Stimulated activated CD4-positive, alpha-beta T cell treated with anti-CD3 and anti-CD28 coated beads, Interleukin-4, amount 100 ng/mL, for 4 hours (primary cell): ENCODE measurements around the gene ARHGEF39.

Experiments used
- DNase-seq, 2 experiments: peaks; one replicate each; pipeline ENCODE4 v3.0.0-alpha.2; 2020

Gene ARHGEF39

GRCh38 chr9:35674025-35674361 lies 9.0 kb upstream of the ARHGEF39 start:
- no peak for DNase-seq

GRCh38 chr9:35673132-35674024 lies 8.4 kb upstream of the ARHGEF39 start, which contains the start of gene CA9:
Gene CA9 (plus strand): TSS chr9:35673928. CDS start chr9:35673960, 32 bp downstream.
- DNase-seq: no peak

GRCh38 chr9:35669331-35670145 lies 4.5 kb upstream of the ARHGEF39 start:
- no peak for DNase-seq

GRCh38 chr9:35667939-35668338 lies 2.9 kb upstream of the ARHGEF39 start:
- no peak for DNase-seq

DNA sequence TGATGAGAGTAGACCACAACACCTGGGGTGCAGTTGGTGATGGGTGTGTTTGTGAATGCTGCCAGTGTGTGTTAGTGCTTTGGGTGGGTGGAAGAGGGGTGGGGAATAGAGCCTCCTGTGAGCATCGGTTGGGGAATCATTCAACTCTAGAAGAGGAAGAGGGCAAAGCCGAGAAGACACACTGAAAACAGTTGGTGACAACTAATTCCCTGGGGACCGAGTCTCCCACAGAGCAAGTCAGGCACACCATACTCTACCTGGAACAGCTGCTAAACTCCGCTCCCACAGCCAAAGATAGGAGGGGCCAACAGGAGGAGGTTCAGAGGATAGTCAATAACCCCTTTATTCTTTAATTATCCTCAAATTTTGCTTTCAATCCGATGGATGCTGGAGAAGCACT lies 1.6 kb upstream of the ARHGEF39 start:
- no peak for DNase-seq

- no peak for DNase-seq
Observed at GRCh38 chr9:35666045-35666444, 1.1 kb upstream of the ARHGEF39 start.

GRCh38 chr9:35665471-35665818 lies 450 bp upstream of the ARHGEF39 start:
- no peak for DNase-seq

DNA sequence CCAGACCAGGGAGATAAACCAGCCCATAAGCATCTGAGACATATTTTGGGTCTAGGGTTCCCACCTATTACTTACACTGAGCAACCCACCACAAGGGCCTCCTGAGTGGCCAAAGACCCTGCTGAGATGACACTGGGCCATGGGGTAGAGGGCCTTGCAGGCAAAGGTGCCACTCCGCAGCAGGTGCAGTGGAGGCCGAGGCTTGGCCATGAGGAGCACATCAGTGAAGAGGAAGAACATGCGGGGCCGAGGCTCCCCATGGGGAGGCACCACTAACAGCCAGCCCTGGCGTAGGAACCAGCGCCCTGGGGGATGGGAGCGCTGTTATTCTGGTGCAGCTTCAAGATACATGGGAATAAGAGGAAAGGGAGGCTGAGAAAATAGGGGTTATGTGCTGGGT lies 2.6 kb downstream of the ARHGEF39 start:
- DNase-seq: no peak

- DNase-seq: no peak
Observed at GRCh38 chr9:35661756-35662350, 3.1 kb downstream of the ARHGEF39 start.

- no peak for DNase-seq
Observed at GRCh38 chr9:35660966-35661415, 4.0 kb downstream of the ARHGEF39 start.

GRCh38 chr9:35659340-35659739 lies 5.7 kb downstream of the ARHGEF39 start:
- no peak for DNase-seq

DNA sequence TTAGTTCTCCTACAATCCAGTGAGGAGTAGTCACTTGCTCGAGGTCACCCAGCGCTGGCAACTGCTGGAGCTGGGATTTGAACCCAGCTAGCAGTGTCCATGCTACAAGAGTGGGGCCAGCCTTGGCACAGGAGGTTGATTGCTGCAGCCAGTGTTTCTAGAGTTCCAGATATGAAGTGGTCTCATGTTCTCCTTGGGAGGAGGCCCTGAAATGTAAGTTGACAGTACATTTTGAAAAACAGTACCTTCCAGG lies 6.1 kb downstream of the ARHGEF39 start:
- DNase-seq: no peak

- DNase-seq: peak; percentile 75 to 82
Observed at GRCh38 chr9:35658137-35658967, 6.6 kb downstream of the ARHGEF39 start, which contains the start of gene CCDC107. Gene CCDC107 (plus strand): TSS chr9:35658292. CDS start chr9:35658380, 88 bp downstream.

GRCh38 chr9:35657546-35658136 lies 7.4 kb downstream of the ARHGEF39 start, which contains the start of gene RMRP:
Gene RMRP (minus strand): TSS chr9:35658019.
- DNase-seq: peak; percentile 92 to 97

- no peak for DNase-seq
Observed at GRCh38 chr9:35656831-35657545, 8.0 kb downstream of the ARHGEF39 start.

DNA sequence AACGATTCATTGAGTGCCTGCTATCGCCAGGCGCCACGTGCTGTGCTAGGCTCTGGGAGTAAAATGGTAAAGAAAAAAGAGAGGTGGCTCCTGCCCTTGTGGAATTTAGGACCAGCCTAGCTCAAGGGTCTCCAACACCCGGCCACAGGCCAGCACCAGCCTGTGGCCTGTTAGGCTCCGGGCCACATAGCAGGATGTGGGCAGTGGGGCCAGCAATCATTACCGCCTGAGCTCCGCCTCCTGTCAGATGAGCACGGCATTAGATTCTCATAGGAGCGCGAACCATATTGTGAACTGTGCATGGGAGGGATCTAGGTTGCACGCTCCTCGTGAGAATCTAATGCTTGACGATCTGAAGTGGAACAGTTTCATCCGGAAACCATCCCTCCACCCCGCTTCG lies 8.6 kb downstream of the ARHGEF39 start:
- DNase-seq: no peak

GRCh38 chr9:35653611-35654010 lies 11.4 kb downstream of the ARHGEF39 start:
- DNase-seq: no peak

- DNase-seq: no peak
Observed at GRCh38 chr9:35652829-35653209, 12.2 kb downstream of the ARHGEF39 start.

GRCh38 chr9:35651956-35652828 lies 12.8 kb downstream of the ARHGEF39 start:
- DNase-seq: no peak

DNA sequence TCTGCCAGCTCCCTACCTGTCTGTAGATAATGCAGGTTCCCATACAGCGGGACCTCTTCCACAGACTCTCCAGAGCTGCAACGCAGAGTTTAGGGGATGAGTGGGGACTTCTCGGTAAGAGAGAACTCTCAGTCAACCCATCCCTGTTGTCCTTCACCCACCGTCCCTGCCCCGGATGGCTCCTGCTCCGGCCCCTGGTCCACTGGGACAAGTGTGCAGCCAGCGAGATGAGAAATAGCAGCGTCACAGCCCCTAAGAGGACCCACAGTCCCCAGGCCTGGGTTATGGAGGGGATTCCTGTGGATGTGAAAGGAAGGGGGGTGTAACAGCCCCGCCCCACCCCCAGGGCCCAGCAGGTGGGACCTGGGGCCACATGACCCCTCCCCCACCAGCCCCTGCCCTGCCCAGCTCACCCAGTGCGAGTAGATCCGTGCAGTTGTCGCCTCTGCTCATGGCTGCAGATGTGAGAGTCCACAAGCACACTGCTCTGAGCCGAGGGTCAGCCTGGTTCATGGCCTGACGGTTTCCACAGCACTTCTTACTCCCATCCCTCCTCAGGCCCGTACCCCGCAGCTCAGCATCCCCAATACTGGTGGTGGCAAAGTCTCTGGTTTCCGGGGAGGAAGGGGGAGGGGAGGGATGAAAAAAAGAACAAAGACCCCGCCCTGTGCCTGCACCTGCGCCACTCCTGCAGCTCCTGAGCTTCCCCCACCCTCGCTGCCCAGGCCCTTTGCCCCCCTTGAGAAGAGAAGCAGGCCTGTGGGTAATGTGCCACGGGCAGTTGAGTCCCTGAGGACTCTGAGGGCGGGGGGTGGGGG lies 14.4 kb downstream of the ARHGEF39 start, which contains the start of gene SIT1:
TSS of gene SIT1 (minus strand) at position 591 of the 818 bp plus-strand sequence. CDS start at position 513, 78 bp downstream.
- DNase-seq: peak in 1 of 2 experiments; percentile 20
